GM21390 (cell line): ENCODE measurements around the gene ADGRA3.

Source experiments
- ATAC-seq: cut with Tn5 transposase; IDR thresholded peaks from one replicate; pipeline ENCODE4 v1.9.1; 2021; ENCODE audit not compliant: unreplicated experiment

The ADGRA3 gene

DNA sequence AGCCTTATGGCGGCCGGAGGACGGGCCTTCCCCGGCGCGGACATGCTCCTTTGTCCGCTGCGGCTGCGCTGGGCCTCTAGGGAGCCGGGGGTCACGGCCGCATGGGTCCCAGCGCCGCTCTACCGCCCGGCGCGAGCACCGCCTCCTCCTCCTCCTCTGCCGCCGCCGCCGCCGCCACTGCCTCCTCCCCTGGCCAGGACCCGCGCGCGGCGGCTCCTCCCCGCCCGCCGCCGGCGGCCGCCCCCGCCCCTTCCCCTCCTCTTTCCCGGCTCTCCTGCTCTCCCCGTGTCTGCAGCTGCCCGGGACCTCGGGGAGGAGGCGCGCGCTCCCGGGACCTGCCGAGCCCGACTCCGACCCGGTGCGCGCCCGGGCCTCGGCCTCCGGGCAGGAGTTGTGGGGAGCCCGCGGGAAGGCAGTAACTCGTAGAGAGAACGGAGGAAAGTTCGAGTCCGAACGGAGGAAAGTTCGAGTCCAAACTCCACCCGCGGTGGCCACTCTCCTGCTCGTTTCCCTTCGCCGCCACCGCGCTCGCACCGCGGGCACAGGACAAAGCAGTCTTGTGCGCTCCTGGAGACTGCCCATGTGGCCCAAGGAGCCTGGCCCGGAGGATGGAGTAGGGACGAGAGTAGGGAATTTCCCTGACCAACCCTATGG lies at the start of gene ADGRA3:
Gene ADGRA3, minus strand, starts transcription at position 179 of the 654 bp plus-strand sequence. CDS start 282 bp downstream, outside the sequence.
- ATAC-seq, result peak; percentile 69

- no peak for ATAC-seq
Observed at GRCh38 chr4:22556495-22556894, 40.6 kb upstream of the ADGRA3 start.

DNA sequence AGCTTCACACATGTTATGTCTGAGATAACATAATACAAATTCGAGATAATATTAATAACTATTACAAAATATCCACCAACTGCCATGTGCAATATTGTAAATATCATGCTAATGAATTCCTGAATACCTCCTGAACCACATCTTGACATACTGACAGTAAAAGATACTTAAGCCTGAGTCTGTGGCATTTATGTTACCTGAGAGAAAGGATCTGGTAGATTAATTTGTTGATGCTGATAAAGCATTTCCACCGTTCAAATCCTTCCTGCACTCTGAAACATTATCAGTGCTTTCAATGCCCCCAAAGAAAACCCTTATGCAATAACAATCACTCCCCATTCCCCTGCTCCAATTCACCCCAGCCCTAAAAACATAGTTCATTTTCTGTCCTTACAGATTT lies 38.8 kb upstream of the ADGRA3 start:
- ATAC-seq, result no peak

DNA sequence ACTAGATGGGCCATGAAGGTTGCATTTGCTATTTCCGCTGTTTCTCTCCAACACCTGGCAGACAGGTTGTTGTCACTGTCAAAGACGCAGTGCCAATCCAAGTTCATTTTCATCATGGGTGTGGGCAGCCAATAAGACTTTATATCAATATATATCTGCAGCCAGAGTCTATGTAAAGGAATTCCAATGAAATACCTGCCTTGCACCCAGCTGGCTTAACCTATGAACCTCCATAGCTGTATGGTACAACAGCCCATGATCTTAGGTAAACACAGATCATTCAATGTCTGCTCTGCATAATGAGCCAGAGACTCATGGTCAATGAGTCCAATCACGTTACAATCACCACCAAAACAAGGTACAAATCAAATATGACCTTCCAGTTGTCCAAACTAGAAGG lies 37.7 kb upstream of the ADGRA3 start:
- no peak for ATAC-seq

- ATAC-seq, result no peak
Observed at GRCh38 chr4:22552812-22553211, 36.9 kb upstream of the ADGRA3 start.

- ATAC-seq, result no peak
Observed at GRCh38 chr4:22551550-22551949, 35.7 kb upstream of the ADGRA3 start.

GRCh38 chr4:22546299-22546698 lies 30.4 kb upstream of the ADGRA3 start:
- no peak for ATAC-seq

DNA sequence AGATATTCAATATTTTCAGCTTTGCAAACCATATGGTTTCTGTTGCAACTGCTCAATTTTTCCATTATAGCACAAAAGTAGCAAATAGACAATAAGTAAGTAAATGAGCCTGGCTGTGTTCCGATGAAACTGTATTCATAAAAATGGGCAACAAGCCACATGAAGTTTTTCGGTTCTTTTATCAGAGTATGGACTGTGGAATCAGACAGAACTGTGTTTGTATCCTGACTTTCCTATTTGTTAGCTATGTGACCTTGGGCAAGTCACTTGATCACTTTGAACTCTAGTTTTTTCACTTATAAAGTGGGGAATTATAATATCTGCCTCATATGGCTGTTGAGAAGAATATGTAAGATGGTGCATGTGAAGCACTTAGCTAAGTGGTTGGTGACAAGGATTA lies 23.4 kb upstream of the ADGRA3 start:
- ATAC-seq, result no peak

DNA sequence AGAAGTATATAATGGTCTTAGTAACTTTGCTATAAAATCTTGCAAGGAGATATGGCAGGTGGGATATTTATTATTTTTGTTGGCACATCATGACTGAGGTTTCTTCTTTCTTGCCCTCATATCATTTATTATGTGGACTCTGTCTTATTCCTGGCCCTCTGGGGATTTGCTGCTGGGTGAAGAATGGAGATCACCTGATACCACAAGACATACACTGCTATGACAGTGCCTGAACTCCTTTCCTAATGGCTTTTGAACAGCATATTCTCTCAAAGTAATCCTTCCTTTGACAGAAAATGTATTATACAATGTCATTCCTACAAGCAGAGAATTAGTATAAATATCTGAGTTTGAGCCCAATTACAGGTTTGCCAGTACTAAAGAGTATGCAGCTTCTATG lies 22.0 kb upstream of the ADGRA3 start:
- ATAC-seq, result no peak

DNA sequence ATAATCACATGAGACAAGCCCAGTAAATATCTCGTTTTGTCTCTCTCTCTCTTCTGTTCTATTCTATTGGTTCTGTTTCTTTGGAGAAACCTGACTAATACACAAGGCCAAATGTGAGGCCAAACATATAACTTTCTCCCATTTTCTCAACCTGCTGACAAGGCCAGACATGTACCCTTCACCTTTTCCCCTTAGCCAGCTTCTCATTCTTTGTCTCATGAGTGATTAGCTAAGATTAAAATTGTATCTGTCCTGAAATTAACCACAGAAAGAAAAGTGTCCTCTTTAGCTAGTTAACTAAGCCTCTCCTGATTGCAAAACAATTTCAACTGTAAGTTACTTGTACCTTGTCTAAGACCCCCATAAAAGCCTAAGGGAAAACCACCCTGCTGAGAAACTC lies 18.5 kb upstream of the ADGRA3 start:
- no peak for ATAC-seq

GRCh38 chr4:22532896-22533295 lies 17.0 kb upstream of the ADGRA3 start:
- ATAC-seq, result no peak

GRCh38 chr4:22532117-22532516 lies 16.3 kb upstream of the ADGRA3 start:
- no peak for ATAC-seq

DNA sequence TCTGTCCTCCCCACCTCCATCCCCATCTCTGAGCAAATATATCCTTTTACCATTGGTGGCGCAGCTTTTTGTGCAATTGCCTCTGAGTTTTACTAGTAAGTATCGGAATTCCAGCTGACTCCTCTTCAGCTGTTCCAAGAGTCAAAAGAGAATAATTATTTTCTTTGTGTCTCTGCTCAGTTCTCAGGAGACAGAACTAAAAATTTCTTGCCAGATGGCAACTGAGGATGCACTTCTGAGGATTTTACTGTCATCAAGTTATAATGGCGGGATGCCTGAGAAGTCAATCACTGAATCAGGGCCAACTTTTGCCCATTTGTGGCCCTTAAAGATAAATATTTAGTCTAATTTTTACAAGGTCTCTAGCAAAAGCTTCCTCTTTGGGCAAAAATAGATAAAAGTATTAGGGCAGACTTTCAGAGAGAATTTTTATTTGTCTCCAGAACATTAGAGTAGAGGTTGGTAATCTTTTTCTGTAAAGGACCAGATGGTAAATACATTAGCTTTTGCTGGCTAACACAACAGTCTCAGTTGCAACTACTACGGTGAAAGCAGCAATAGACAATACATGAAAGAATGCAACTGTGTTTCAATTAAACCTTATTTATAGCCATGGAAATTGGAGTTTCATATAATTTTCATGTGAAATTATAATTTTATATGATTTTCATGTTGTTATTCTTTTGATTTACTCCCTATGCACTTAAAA lies 15.6 kb upstream of the ADGRA3 start:
- no peak for ATAC-seq

DNA sequence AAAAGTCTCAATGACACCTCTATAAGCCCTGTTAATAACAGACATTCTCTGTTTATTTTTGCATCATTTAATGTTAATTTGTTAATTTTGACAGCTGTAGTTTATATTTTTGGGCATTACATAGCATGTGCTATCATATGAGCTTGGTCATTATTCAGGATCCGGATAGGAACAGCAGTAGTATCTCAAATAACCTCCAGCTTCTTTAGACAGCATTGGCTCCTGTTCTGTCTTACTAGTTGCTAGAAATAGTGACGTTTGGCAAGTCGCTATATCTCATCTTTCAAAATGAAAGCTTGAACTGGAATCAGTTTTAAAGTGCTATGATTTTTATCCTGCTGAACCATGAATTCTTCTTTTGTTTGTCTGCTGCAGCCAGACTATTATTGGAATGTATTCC lies 9.0 kb upstream of the ADGRA3 start:
- no peak for ATAC-seq

GRCh38 chr4:22522706-22523501 lies 7.0 kb upstream of the ADGRA3 start:
- no peak for ATAC-seq

GRCh38 chr4:22522206-22522605 lies 6.3 kb upstream of the ADGRA3 start:
- no peak for ATAC-seq

GRCh38 chr4:22521240-22521639 lies 5.4 kb upstream of the ADGRA3 start:
- ATAC-seq, result no peak

DNA sequence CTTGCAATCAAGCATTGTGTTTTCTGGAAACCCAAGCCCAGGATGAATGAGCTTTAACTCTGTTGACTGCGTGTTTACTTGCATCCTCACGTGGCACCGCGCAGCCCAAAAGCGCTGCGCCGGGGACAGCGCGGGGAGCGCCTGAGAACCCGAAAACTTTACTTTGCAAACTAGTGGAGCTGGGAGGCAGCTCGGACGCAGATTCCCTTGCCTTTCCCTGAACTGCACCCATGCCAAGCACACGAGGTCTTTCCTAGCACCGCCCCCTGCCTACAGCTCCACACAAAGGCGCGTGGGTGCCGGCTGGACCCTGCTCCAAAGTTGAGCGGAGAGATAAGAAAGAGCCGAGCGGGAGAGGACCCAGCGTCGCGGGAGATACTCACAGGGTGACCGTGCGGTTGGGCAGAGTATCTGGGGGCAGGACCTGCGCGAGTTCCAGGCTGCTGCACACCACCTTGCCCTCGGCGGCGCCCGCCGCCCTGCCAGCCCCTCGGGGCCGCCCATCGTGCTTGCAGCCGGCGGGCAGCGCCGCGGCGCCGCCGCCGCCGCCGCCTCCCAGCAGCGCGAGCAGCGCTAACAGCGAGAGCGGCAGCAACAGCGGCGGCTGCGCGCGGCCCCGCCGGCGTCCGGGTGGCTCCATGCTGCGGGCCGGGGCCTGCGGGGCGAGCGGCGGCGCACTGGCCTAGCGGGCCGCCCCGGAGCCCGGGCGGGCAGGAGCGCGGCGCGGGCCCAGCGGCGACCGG lies 550 bp downstream of the ADGRA3 start:
- peak; percentile 59 for ATAC-seq

- ATAC-seq, result no peak
Observed at GRCh38 chr4:22514481-22514880, 1.4 kb downstream of the ADGRA3 start.

GRCh38 chr4:22514001-22514400 lies 1.9 kb downstream of the ADGRA3 start:
- ATAC-seq, result no peak

GRCh38 chr4:22512306-22512705 lies 3.6 kb downstream of the ADGRA3 start:
- ATAC-seq, result no peak
